Tibial artery (tissue), 4 donors: ENCODE measurements around the gene RNASET2.

Source experiments
- DNase-seq, 2 donors: peaks; one replicate each; pipeline ENCODE4 v3.0.0-alpha.2; 2019
- H3K27ac ChIP-seq, 2 donors: fragments of 200-600 bp; sonication (generic) in 1 of 2; 1 replicate in 1 of 2; 2 replicates in 1 of 2; pipeline ENCODE4 v1.5.1; 2018 to 2019; ENCODE audit warnings: mild to moderate bottlenecking in 1 of 2
- H3K27me3 ChIP-seq, 2 donors: fragments of 200-600 bp; sonication (generic) in 1 of 2; one replicate each; pipeline versions ENCODE4 v1.5.1 to v1.6.0; 2016 to 2019
- H3K36me3 ChIP-seq, 3 donors: fragments of 200-600 bp; sonication (generic) in 2 of 3; one replicate each; pipeline ENCODE4 v1.5.1; 2016 to 2019; ENCODE audit warnings: mild to moderate bottlenecking in 2 of 3
- H3K4me1 ChIP-seq, 4 donors: fragments of 200-600 bp; sonication (generic) in 2 of 4; 1 replicate in 3 of 4; 2 replicates in 1 of 4; pipeline ENCODE4 v1.5.1; 2016 to 2019
- H3K4me3 ChIP-seq, 2 donors: fragments of 200-600 bp; sonication (generic) in 1 of 2; 1 replicate in 1 of 2; 2 replicates in 1 of 2; pipeline ENCODE4 v1.5.1; 2018 to 2019; ENCODE audit warnings: mild to moderate bottlenecking in 2 of 2
- H3K9me3 ChIP-seq, 3 donors: fragments of 200-600 bp; sonication (generic) in 1 of 3; one replicate each; pipeline ENCODE4 v1.5.1; 2016 to 2019
- intact Hi-C: fragments of 100-400 bp; cut with DNase I; formaldehyde crosslinking; loops from one replicate; pipeline ENCODE4 v1.15.0; 2023; ENCODE audit warnings: low total_unique reads
- TF ChIP-seq, protein P1 (sequence below), 2 experiments: fragments of 200-600 bp in 1 of 2; fragments of 450-650 bp in 1 of 2; IDR thresholded peaks; one replicate each; pipeline ENCODE4 v1.5.1; 2017 to 2019; ENCODE audit warnings: antibody characterized with exemption in 2 of 2, mild to moderate bottlenecking in 1 of 2, moderate library complexity in 1 of 2

Gene RNASET2

DNA sequence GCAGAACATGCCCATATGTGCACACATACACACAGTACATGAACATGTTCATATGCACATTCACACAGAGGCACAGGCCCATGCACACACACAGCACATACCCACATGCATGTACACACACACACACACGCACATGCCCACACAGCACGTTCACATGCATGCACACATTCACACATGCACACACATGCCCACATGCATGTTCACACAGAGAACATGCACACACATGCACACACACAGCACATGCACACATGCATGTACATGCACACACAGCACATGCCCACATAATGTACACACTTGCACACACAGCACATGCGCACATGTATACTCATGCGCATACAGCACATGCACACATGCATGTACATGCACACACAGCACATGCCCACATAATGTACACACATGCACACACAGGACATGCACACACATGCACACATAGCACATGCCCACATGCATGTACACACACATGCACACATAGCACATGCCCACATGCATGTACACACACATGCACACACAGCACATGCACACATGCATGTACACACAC is 25.9 kb downstream of the RNASET2 start:
- TF ChIP-seq, protein P1, sequence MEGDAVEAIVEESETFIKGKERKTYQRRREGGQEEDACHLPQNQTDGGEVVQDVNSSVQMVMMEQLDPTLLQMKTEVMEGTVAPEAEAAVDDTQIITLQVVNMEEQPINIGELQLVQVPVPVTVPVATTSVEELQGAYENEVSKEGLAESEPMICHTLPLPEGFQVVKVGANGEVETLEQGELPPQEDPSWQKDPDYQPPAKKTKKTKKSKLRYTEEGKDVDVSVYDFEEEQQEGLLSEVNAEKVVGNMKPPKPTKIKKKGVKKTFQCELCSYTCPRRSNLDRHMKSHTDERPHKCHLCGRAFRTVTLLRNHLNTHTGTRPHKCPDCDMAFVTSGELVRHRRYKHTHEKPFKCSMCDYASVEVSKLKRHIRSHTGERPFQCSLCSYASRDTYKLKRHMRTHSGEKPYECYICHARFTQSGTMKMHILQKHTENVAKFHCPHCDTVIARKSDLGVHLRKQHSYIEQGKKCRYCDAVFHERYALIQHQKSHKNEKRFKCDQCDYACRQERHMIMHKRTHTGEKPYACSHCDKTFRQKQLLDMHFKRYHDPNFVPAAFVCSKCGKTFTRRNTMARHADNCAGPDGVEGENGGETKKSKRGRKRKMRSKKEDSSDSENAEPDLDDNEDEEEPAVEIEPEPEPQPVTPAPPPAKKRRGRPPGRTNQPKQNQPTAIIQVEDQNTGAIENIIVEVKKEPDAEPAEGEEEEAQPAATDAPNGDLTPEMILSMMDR (IDR thresholded peaks at IDR 0.05): no peak
- Histone ChIP-seq H3K4me3 (no peak overlapping the region), H3K9me3 (no peaks in the 10 kb centered on the region), H3K36me3 (peaks cover 0 to 55% (median 6%) of the 10 kb centered on the region in 3 donors), H3K27me3 (no peaks in the 10 kb centered on the region), H3K27ac (no peak overlapping the region), H3K4me1 (no peaks in the 10 kb centered on the region)
- intact Hi-C loops: no loop called here
- DNase-seq: no peak

DNA sequence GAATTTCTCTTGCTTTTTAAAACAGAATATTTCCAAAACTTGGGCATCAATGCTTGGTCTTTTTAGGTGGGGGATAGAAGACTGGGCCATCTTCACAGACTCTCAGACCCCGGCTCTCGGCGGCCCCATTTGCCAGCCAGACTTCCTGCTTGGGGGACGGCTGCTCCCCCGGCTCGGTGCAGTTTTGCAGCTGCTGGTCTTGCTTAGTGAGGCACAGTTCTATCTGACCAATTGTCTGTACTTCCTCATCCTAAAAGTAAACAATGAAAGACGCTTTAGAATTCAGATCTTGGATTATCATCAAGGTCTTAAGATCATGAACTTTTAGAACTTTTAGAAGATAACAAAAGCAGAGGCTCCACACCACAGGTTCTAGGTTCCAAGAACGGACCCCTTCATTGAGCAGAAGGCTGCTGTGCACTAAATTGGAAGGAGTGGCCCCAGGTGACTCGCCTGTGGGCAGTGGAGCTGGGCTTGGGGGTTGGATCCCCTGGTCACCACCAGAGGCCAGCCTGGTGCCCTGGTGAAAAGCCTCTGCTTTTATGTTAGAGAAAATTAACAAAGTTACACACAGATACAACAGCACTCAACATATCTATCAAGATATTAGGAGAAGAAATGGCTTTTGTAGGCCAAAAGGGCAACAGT is 26.7 kb downstream of the RNASET2 start:
- no peak overlapping the region for H3K27ac ChIP-seq
- no peak overlapping the region for H3K4me3 ChIP-seq
- TF ChIP-seq, protein P1 (IDR thresholded peaks at IDR 0.05): no peak
- no peak for DNase-seq
- H3K4me1 ChIP-seq: no peaks in the 10 kb centered on the region
- no peaks in the 10 kb centered on the region for H3K9me3 ChIP-seq
- no peaks in the 10 kb centered on the region for H3K27me3 ChIP-seq
- intact Hi-C loops: no loop called here
- peaks cover 0 to 52% (median 6%) of the 10 kb centered on the region in 3 donors for H3K36me3 ChIP-seq

DNA sequence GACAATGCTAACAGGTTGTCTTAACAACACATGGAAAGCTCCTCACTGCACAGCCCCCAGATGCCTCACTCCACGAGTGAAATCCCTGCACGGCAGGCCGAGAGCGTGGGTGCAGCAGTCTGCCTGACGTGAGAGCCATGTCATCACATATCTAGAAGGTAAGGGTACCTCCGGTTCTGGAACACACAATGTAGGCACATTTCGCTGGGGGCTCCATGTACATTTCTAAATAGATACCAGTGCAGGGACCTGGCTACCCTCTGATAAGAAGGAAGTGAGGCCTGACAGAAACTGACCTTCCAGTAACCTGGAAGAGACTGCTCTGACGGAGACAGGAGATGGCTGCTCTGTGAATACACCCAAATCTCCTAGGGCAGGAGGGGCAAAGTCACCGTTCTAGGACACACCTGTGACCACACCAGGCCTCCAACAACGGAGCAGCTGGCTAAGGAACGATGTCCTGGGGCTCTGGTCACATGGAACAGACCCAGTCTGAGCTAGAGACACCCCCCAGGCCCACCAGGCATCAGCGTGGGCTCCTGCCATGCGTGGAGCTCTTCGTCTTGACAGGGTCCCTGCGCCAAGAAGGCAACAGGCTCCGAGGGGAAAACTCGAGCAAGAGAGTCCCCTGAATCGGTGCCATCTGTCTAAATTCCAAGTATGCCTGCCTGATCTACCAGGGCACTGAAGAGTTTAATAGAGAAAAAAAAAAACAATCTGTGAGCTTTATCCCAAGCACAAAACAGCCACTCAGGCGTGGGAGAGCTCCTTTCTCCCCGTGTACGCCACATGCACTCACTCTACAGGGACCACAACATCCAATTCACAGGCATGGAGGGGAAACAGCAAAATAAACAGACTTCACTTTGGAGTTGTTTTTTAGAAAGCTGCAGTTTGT is 27.5 kb downstream of the RNASET2 start:
- peaks cover 0 to 44% (median 6%) of the 10 kb centered on the region in 3 donors for H3K36me3 ChIP-seq
- TF ChIP-seq, protein P1 (IDR thresholded peaks at IDR 0.05): no peak
- H3K4me3 ChIP-seq: no peak overlapping the region
- no peaks in the 10 kb centered on the region for H3K4me1 ChIP-seq
- no peak overlapping the region for H3K27ac ChIP-seq
- H3K9me3 ChIP-seq: no peaks in the 10 kb centered on the region
- intact Hi-C loops: no loop called here
- DNase-seq: no peak
- no peaks in the 10 kb centered on the region for H3K27me3 ChIP-seq

DNA sequence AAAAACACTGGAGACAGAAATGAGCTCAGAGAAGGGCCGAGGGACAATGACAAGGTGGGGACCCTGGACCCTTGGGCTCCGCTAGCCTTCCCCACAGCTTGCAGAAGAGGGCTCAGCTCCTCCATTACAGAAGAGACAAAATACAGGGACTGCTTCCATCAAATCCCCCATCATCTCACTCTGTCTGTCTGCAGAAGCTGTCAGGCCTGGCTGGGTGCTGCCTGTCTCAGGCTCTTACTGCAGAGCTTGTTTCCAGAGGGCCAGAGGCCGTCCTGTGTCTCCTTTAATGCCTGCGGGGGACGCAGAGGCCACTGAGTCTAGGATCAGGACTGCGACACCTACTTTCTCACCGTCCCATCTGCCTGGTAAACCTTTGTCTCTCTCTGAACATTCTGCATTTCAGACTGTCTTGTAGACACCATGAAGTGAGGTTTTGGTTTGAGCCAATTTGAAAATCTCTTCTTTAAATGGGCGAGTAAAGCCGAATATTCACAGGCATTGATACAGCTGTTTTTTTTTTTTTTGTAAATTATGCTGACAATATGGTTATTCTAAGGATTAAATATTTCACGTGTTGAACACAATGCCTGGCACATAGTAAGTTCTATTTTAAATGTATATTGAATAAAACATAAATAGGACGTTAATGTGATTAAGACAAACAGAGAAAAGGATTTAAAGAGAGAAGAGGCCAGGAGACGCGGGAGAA is 28.3 kb downstream of the RNASET2 start:
- H3K9me3 ChIP-seq: no peaks in the 10 kb centered on the region
- no peaks in the 10 kb centered on the region for H3K27me3 ChIP-seq
- DNase-seq: no peak
- TF ChIP-seq, protein P1 (IDR thresholded peaks at IDR 0.05): no peak
- H3K4me1 ChIP-seq: no peaks in the 10 kb centered on the region
- no peak overlapping the region for H3K4me3 ChIP-seq
- intact Hi-C loops: no loop called here
- no peak overlapping the region for H3K27ac ChIP-seq
- peaks cover 0 to 37% (median 6%) of the 10 kb centered on the region in 3 donors for H3K36me3 ChIP-seq

DNA sequence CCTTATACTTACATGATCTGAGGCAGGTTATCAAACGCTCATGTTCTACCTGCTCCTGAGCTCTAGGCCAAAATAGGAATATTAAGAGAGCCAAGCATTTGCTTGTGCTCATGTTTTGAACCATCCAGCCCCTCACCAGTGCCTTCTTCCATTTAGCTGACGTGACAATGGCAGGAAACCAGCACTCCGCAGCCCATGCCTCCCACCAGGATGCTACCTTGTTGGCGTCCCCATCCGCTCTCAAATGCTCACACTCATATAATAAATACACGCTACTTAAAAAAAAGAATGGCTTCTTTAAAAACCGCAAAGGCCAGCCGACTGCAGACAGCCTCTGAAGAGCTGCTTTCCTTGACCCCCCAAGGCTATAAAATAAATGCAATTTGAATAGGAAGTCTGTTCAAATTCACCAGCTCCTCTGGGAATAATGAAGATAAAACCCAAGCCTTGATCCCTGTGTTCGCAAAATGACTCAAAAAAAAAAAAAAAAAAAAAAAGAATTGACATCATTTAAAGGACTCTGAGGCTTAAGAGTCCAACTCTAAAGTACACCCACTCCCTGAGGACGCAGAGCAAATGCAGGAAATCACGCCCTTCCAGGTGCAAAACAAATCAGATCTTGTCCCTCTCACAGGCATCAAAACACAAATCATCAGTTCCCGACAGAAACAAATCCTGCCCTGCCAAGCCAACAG is 29.0 kb downstream of the RNASET2 start:
- H3K36me3 ChIP-seq: peaks cover 0 to 34% (median 4%) of the 10 kb centered on the region in 3 donors
- H3K4me3 ChIP-seq: no peak overlapping the region
- TF ChIP-seq, protein P1 (IDR thresholded peaks at IDR 0.05): no peak
- H3K9me3 ChIP-seq: no peaks in the 10 kb centered on the region
- DNase-seq: no peak
- H3K27me3 ChIP-seq: no peaks in the 10 kb centered on the region
- H3K27ac ChIP-seq: no peak overlapping the region
- no peaks in the 10 kb centered on the region for H3K4me1 ChIP-seq
- intact Hi-C loops: no loop called here
